Adrenal gland (tissue), 12 donors: ENCODE results near the gene IL16. TPM values are rescaled to one million over a fixed set of nuclear protein-coding genes. Genes with fewer than 3 reads are reported as not detected.

ENCODE experiments used
- DNase-seq, 7 donors: peaks; one replicate each; pipeline ENCODE4 v3.0.0-alpha.2; 2019 to 2020
- H3K27ac ChIP-seq, 5 donors: fragments of 200-600 bp; sonication (generic) in 4 of 5; 1 replicate in 3 of 5; 2 replicates in 2 of 5; pipeline versions ENCODE4 v1.5.1 to v1.8.0; 2016 to 2020; ENCODE audit warnings: mild to moderate bottlenecking in 1 of 5
- H3K27me3 ChIP-seq: fragments of 200-600 bp; 2 replicates; pipeline ENCODE4 v1.8.0; 2021
- H3K36me3 ChIP-seq, 2 donors: fragments of 200-600 bp; replicated peaks in 1 of 2; 1 replicate in 1 of 2; 2 replicates in 1 of 2; pipeline versions ENCODE4 v1.5.1 to v1.8.0; 2018 to 2022
- H3K4me1 ChIP-seq, 2 donors: fragments of 200-600 bp; replicated peaks in 1 of 2; 1 replicate in 1 of 2; 2 replicates in 1 of 2; pipeline versions ENCODE4 v1.5.1 to v1.8.0; 2018 to 2021
- H3K4me3 ChIP-seq, 4 donors: fragments of 200-600 bp; sonication (generic) in 3 of 4; one replicate each; pipeline ENCODE4 v1.5.1; 2016 to 2018
- H3K9me3 ChIP-seq, 3 donors: fragments of 200-600 bp; sonication (generic) in 1 of 3; replicated peaks in 1 of 3; 1 replicate in 2 of 3; 2 replicates in 1 of 3; pipeline versions ENCODE4 v1.5.1 to v1.8.0; 2016 to 2021
- POLR2A ChIP-seq, 2 donors: fragments of 450-650 bp; IDR thresholded peaks; one replicate each; pipeline ENCODE4 v1.6.1; 2017; ENCODE audit warnings: antibody characterized with exemption in 2 of 2, mild to moderate bottlenecking in 2 of 2, moderate library complexity in 1 of 2
- WGBS, 4 donors: extraction: QIAGEN DNeasy Blood & Tissue Kit in 2 of 4; methylation state at CpG; one replicate each; pipeline versions ENCODE4 v1.1.5 to v1.1.7; 2013 to 2017; 5-methylcytosine and 5-hydroxymethylcytosine counted together
- intact Hi-C, 2 donors: fragments of 100-400 bp; cut with DNase I; formaldehyde crosslinking; loops; one replicate each; pipeline versions ENCODE4 v1.14.1 to v1.15.0; 2022 to 2023
- polyA plus RNA-seq, 3 donors: library from polyadenylated mRNA; stranded (reverse); fragments of 200-250 nt in 2 of 3; fragments of 350-450 nt in 1 of 3; fragmentation: Illumina TruSeq in 1 of 3; extraction: RNeasy Lipid Tissue Mini Kit (QIAGEN cat#74804) in 1 of 3; gene quantifications; one replicate each; pipeline ENCODE4 v1.2.3, GENCODE V29; 2013 to 2014
- total RNA-seq, 9 donors: library from RNA; depleted of rRNA in 4 of 9; stranded (reverse); fragments of >200 nt in 4 of 9; fragments of 120-200 nt in 1 of 9; fragmentation: NEBNext Ultra II Directional in 1 of 9; extraction: Animal tissue kit (Norgen Biotek cat#: 25700) in 1 of 9; gene quantifications; one replicate each; pipeline versions ENCODE4 v1.1.0 to v1.2.4, GENCODE V29; 2013 to 2023
- TF ChIP-seq, protein P1 (sequence below), 6 experiments: fragments of 450-650 bp in 4 of 6; fragments of 200-600 bp in 2 of 6; sonication (generic) in 1 of 6; IDR thresholded peaks; 1 replicate in 5 of 6; 2 replicates in 1 of 6; pipeline versions ENCODE4 v1.5.1 to v1.8.0; 2016 to 2021; ENCODE audit warnings: antibody characterized with exemption in 6 of 6, mild to moderate bottlenecking in 2 of 6, moderate library complexity in 1 of 6
- donor health status: healthy with polysubstance abuse.
- donor health status: Bipolar disorder and iron deficiency.
- donor health status: DM: yes; HTN: yes; CAD: no.
- donor health status: DM: no; HTN: no; CAD: no.
- donor health status: DM: no; HTN: no; CAD: no.
- donor health status: DM: yes; HTN: yes; CAD: no.

The IL16 gene
- total and polyA plus RNA-seq, 12 donors: 2.2 to 16.0 (median 6.3) TPM

DNA sequence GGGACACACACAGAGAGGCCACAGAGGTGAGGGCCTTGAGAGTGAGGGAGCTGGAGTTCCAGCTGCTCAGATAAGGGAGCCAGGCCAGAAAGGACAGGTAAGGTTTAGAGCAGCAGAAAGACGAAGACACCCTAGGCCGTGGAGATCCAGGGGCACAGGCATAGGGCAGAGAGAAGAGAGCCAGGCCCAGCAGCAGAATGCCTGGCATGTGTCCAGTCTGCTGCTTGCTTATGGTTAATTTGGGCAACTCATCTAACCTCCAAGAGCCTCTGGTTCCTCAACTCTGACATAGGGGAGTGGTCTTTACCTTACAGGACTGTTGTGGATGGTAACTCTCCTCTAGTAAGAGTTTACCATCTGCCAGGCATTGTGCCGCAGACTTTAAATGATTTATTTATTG is 91.4 kb downstream of the IL16 start:
- H3K4me3 ChIP-seq: no peak overlapping the region
- intact Hi-C loops: no loop called here
- DNase-seq: no peak
- WGBS, 4 donors: 78 to 97% (median 94%) methylated on average over 3 of the region's 3 CpGs
- no peaks in the 10 kb centered on the region for H3K36me3 ChIP-seq
- no peaks in the 10 kb centered on the region for H3K9me3 ChIP-seq
- no peak overlapping the region for H3K27ac ChIP-seq
- TF ChIP-seq, protein P1, sequence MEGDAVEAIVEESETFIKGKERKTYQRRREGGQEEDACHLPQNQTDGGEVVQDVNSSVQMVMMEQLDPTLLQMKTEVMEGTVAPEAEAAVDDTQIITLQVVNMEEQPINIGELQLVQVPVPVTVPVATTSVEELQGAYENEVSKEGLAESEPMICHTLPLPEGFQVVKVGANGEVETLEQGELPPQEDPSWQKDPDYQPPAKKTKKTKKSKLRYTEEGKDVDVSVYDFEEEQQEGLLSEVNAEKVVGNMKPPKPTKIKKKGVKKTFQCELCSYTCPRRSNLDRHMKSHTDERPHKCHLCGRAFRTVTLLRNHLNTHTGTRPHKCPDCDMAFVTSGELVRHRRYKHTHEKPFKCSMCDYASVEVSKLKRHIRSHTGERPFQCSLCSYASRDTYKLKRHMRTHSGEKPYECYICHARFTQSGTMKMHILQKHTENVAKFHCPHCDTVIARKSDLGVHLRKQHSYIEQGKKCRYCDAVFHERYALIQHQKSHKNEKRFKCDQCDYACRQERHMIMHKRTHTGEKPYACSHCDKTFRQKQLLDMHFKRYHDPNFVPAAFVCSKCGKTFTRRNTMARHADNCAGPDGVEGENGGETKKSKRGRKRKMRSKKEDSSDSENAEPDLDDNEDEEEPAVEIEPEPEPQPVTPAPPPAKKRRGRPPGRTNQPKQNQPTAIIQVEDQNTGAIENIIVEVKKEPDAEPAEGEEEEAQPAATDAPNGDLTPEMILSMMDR (IDR thresholded peaks at IDR 0.05): no peak
- TF ChIP-seq POLR2A (IDR thresholded peaks at IDR 0.05): no peak
- H3K4me1 ChIP-seq: no peaks in the 10 kb centered on the region
- peaks cover 3% of the 10 kb centered on the region for H3K27me3 ChIP-seq

DNA sequence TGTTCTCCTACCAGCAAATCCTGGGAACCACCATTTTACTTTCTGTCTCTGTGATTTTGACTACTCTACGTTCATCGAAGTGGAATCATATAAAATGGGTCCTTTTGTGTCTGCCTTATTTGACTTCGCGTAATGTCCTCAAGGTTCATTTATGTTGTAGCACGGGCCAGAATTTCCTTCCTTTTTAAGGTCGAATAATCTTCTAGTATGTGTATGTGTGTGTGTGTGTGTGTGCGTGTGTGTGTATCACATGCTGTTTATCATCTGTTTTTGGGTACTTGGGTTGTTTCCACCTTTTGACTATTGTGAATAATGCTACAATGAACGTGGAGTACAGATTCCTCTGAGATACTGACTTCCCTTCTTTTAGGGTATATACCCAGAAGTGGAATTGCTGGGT is 91.9 kb downstream of the IL16 start:
- no peak overlapping the region for H3K4me3 ChIP-seq
- no peaks in the 10 kb centered on the region for H3K36me3 ChIP-seq
- WGBS, 4 donors: 81 to 85% (median 83%) methylated on average over 8 of the region's 8 CpGs
- H3K27ac ChIP-seq: no peak overlapping the region
- H3K27me3 ChIP-seq: peaks cover 3% of the 10 kb centered on the region
- intact Hi-C loops: no loop called here
- no peaks in the 10 kb centered on the region for H3K9me3 ChIP-seq
- TF ChIP-seq, protein P1 (IDR thresholded peaks at IDR 0.05): no peak
- H3K4me1 ChIP-seq: no peaks in the 10 kb centered on the region
- DNase-seq: no peak

DNA sequence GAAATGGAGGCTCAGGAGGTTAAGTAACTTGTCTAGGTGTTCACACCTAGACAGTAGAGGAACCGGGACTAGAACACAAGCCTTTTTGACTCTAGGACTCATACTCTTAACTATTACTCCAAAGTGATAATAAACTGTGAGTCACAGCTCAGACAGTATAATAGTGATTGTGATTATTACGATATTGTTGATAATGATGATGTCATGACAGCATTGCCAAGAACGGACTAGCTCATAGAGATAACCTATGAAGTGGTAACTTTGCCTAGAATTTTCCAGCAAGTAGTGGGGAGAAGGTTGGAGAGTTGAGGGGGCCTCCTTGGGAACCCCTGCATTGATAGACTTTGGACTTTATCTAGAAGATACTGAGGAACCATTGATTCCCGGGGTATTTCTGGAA is 93.2 kb downstream of the IL16 start:
- no peaks in the 10 kb centered on the region for H3K36me3 ChIP-seq
- H3K4me1 ChIP-seq: peaks cover 0 to 8% of the 10 kb centered on the region in 2 donors
- H3K27me3 ChIP-seq: peaks cover 3% of the 10 kb centered on the region
- no peak for TF ChIP-seq POLR2A (IDR thresholded peaks at IDR 0.05)
- TF ChIP-seq, protein P1 (IDR thresholded peaks at IDR 0.05): no peak
- no peak for DNase-seq
- H3K4me3 ChIP-seq: no peak overlapping the region
- intact Hi-C loops: no loop called here
- H3K9me3 ChIP-seq: no peaks in the 10 kb centered on the region
- H3K27ac ChIP-seq: no peak overlapping the region
- 81 to 84% (median 84%) methylated on average over 4 of the region's 4 CpGs for WGBS, 4 donors

DNA sequence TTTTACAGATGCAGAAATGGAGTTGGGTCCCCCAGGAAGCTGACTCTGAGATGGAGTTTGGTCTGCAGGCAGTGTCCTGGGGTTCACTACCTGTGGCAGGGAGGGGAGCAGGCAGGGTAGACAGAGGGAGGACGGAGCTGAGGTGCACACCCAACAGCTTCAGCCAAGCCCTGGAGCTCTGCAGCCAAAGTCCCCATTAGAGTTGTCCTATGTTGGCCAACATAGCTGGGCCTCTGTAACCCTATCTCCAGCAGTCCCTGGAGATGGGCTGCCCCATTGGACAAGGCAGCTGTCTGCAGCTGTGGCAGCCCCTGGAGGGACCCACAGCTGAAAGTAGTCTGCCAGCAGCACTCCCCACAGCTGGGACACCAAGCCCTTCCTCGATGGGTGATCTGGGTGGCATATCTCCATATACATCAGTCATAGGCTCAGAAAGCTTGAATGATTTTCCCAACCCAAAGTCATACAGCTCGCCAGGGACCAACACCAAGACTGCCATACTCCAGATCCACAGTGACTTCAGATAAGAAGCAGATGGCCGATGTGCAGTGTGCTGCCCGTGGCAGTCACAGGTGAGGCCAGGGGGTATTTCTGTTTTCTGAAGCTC is 95.3 kb downstream of the IL16 start:
- no peaks in the 10 kb centered on the region for H3K9me3 ChIP-seq
- H3K27me3 ChIP-seq: no peaks in the 10 kb centered on the region
- intact Hi-C loops: no loop called here
- 70 to 90% (median 81%) methylated on average over 4 to 5 of the region's 5 CpGs for whole genome bisulfite sequencing, 4 donors
- H3K4me3 ChIP-seq: no peak overlapping the region
- no peaks in the 10 kb centered on the region for H3K36me3 ChIP-seq
- TF ChIP-seq, protein P1 (IDR thresholded peaks at IDR 0.05): no peak
- TF ChIP-seq POLR2A (IDR thresholded peaks at IDR 0.05): no peak
- DNase-seq: no peak
- no peak overlapping the region for H3K27ac ChIP-seq
- H3K4me1 ChIP-seq: peaks cover 0 to 18% of the 10 kb centered on the region in 2 donors
